ENCODE measurements around the gene ZCCHC4.

The ZCCHC4 gene

DNA sequence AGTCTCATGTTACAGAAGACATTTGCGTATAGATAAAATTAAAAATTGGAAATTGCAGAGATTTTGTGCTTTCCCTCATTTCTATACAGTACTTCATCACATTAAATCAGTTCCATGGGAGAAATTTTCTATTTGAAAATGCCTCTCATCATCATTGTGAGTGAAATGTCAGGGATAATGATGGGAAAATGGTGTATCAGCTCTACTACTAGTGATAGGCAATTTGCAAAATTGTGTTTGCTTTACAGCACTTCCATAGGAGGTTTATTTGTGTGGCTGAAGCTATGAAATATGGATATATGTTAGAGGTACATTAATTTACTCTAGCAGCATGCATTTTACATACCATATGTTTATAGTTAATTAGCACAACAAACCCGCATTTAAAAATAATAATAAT, 43.5 kb downstream of the ZCCHC4 start:
- no peak for DNase-seq (ENCODE audit: extremely low read depth, low read depth)
- TF ChIP-seq, protein P1, sequence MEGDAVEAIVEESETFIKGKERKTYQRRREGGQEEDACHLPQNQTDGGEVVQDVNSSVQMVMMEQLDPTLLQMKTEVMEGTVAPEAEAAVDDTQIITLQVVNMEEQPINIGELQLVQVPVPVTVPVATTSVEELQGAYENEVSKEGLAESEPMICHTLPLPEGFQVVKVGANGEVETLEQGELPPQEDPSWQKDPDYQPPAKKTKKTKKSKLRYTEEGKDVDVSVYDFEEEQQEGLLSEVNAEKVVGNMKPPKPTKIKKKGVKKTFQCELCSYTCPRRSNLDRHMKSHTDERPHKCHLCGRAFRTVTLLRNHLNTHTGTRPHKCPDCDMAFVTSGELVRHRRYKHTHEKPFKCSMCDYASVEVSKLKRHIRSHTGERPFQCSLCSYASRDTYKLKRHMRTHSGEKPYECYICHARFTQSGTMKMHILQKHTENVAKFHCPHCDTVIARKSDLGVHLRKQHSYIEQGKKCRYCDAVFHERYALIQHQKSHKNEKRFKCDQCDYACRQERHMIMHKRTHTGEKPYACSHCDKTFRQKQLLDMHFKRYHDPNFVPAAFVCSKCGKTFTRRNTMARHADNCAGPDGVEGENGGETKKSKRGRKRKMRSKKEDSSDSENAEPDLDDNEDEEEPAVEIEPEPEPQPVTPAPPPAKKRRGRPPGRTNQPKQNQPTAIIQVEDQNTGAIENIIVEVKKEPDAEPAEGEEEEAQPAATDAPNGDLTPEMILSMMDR (IDR thresholded peaks at IDR 0.05; ENCODE audit: low read depth, low read length, missing control alignments) = no peak
- H3K4me3 ChIP-seq (replicated peaks; ENCODE audit: low read depth, low read length) = no peak overlapping the region

DNA sequence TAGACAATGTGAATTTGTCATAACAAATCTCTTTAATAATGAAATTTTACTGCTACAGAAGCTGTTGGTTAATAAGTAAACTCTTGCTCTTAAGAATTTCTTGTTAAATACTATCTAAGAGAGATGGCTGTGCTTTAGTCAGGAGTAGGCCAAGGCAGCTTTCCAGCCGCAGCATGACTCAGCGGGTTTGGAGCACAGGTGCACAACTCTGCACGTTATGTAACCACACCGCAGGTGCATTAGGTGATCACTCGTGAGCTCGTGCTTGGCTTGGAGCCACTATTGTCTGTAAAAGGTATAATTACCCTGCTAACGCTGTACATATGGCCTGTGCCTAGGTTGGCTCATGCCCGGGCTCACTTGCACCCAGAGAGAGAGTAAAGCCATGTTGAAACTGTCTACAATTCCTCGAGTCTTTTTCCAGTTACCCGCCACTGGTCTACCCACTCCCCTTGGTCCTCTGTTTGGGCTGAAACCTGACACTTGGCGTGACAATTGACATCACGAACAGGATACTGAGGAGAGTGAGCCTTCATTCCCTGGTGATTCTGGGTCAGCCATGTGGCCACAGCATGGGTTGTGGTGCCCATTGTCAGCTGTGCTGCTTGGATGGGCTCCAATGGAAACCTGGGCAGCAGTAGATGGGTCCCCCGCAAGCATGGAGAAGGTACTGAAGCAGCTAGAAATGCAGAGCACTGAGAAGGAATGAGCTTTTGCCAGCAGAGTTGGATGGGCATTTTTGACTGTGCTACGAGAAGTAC, 46.1 kb downstream of the ZCCHC4 start:
- DNase-seq (ENCODE audit: extremely low read depth, low read depth) = no peak
- H3K4me3 ChIP-seq (replicated peaks; ENCODE audit: low read depth, low read length) = no peak overlapping the region
- TF ChIP-seq, protein P1 (IDR thresholded peaks at IDR 0.05; ENCODE audit: low read depth, low read length, missing control alignments) = no peak

DNA sequence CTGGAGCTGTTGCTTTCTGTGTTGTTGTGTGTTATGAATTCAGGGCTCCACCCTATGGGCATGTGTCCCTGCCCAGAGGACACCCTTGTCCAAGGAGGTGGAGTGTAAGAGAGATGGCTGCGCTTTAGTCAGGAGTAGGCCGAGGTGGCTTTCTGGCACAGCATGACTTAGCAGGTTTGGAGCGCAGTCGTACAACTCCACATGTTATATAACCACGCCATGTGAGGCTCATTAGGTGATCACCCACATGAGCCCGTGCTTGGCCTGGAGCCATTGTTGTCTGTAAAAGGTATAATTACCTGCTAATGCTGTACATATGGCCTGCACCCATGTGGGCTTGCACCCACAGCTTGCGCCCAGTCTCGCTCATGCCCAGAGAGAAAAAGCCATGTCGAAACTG, 48.7 kb downstream of the ZCCHC4 start:
- TF ChIP-seq, protein P1 (IDR thresholded peaks at IDR 0.05; ENCODE audit: low read depth, low read length, missing control alignments) = no peak
- no peak for DNase-seq (ENCODE audit: extremely low read depth, low read depth)
- no peak overlapping the region for H3K4me3 ChIP-seq (replicated peaks; ENCODE audit: low read depth, low read length)

DNA sequence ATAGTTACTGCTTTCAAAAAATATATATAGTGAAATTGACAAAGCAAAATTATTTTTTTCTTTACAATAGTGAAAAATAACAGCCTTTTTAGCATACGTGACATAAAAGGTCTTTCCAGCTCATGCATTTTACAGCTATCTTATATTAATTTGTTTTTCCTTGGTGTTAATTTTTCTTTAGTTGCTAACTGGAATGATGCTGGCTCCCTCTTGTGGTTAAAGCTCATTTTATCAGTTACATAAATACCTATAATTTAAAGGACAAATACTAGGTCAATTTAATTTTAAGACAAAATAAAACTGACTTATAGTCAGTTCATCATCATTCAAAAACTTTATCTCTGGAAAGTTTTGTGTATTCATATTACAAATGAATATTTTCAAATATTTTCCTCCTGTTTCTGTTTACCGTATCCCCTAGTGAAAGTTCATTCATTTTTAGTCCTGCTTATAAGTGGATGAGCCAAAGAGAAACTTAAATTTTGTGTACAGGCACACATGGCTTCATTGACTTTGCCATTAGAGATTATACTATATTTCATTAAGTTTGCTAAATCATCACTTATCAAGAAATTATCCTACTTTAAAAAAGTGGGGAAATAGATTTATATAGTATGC, 54.5 kb downstream of the ZCCHC4 start:
- TF ChIP-seq, protein P1 (IDR thresholded peaks at IDR 0.05; ENCODE audit: low read depth, low read length, missing control alignments) = peak; percentile 40
- H3K4me3 ChIP-seq (replicated peaks; ENCODE audit: low read depth, low read length) = no peak overlapping the region
- no peak for DNase-seq (ENCODE audit: extremely low read depth, low read depth)

DNA sequence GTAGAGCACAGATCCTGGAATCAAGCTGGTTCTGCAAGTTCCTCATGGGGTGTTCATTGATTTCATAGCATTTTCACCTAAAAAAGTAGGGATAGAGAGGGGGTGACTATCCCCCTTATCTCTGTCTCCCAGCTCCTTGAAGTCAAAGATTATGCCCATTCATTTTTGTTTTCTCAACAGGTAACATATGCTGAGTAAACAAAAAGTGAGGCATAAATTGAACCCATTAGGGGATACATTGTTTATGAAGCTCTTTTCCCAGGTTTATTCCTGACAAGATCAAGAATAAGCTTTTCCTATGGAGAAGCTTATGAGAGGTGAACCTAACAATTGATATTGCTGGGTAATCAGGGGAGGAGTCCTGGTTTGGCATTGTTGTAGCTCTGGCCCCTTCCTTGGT, 55.3 kb downstream of the ZCCHC4 start:
- TF ChIP-seq, protein P1 (IDR thresholded peaks at IDR 0.05; ENCODE audit: low read depth, low read length, missing control alignments) = no peak
- DNase-seq (ENCODE audit: extremely low read depth, low read depth) = no peak
- H3K4me3 ChIP-seq (replicated peaks; ENCODE audit: low read depth, low read length) = no peak overlapping the region

DNA sequence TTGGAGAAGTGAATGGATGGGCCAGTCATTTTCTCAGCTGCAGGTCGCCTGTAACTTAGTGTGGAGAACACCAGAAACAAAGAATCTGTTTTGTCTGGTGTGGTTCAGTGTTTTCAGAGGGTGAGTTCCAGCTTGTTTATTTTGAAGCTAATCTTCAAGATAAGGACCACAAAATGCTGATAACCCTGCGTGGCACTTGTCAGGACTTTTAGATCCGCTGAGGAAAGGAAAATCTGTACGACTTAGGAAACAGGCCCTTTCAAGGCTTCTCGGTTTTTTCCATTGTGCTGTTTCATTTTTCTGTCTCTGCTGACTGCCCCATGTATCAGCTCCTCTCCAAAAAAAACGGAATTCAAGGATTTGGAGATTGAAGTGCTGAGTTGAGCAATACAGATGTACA, 55.7 kb downstream of the ZCCHC4 start:
- H3K4me3 ChIP-seq (replicated peaks; ENCODE audit: low read depth, low read length) = no peak overlapping the region
- TF ChIP-seq, protein P1 (IDR thresholded peaks at IDR 0.05; ENCODE audit: low read depth, low read length, missing control alignments) = no peak
- DNase-seq (ENCODE audit: extremely low read depth, low read depth) = no peak
